HFFc6 (cell line): ENCODE measurements around the gene PCDHGA1. TPM values are rescaled to one million over a fixed set of nuclear protein-coding genes. Genes with fewer than 3 reads are reported as not detected.
A peak's percentile ranks its signal among the peaks of the same experiment; 100 is the strongest.

ENCODE experiments used
- DNase-seq: peaks from one replicate; pipeline ENCODE4 v3.0.0-alpha.2; 2018
- H3K27ac Mint-ChIP-seq: 2 replicates; pipeline ENCODE4 v1.8.0; 2020; ENCODE audit warnings: mild to moderate bottlenecking, mixed read lengths
- H3K27me3 Mint-ChIP-seq: 2 replicates; pipeline ENCODE4 v1.8.0; 2021; ENCODE audit warnings: mild to moderate bottlenecking, moderate library complexity, mixed read lengths; ENCODE audit not compliant: insufficient read depth
- H3K36me3 Mint-ChIP-seq: 2 replicates; pipeline ENCODE4 v1.8.0; 2021; ENCODE audit warnings: low read depth, mixed read lengths
- H3K4me1 Mint-ChIP-seq: 2 replicates; pipeline ENCODE4 v1.8.0; 2020; ENCODE audit warnings: low read depth, mixed read lengths
- H3K4me3 Mint-ChIP-seq: 2 replicates; pipeline ENCODE4 v1.8.0; 2020; ENCODE audit warnings: mild to moderate bottlenecking, moderate library complexity, mixed read lengths
- H3K9me3 Mint-ChIP-seq: 2 replicates; pipeline ENCODE4 v1.8.0; 2020; ENCODE audit warnings: mild to moderate bottlenecking, mixed read lengths
- CTCF ChIP-seq: fragments of 200-600 bp; sonication (generic); IDR thresholded peaks from 2 replicates; pipeline ENCODE4 v1.5.0; 2021; ENCODE audit warnings: antibody characterized with exemption, mild to moderate bottlenecking
- total RNA-seq, 6 experiments: library from RNA; stranded (reverse); fragmentation: NEBNext Ultra II Directional; extraction: Animal tissue kit (Norgen Biotek cat#: 25700); gene quantifications; 2 replicates in 1 of 6; 3 replicates in 5 of 6; pipeline ENCODE4 v1.2.3, GENCODE V29; 2021

The PCDHGA1 gene
- total RNA-seq, 6 experiments from 2014 or later = 0.91 to 1.6 (median 1.2) TPM

- no peak for TF ChIP-seq CTCF
- H3K4me3 Mint-ChIP-seq = no peak overlapping the region
- H3K27ac Mint-ChIP-seq = peak overlapping the region; percentile 98
- no peak for DNase-seq
- peaks cover 86% of the 10 kb centered on the region for H3K4me1 Mint-ChIP-seq
- peaks cover 24% of the 10 kb centered on the region for H3K36me3 Mint-ChIP-seq
- no peaks in the 10 kb centered on the region for H3K9me3 Mint-ChIP-seq
- H3K27me3 Mint-ChIP-seq = peaks cover 22% of the 10 kb centered on the region
These were observed 180.7 kb downstream of the PCDHGA1 start for GRCh38 chr5:141510850-141511601.

- Mint-ChIP-seq H3K4me1 (peaks cover 91% of the 10 kb centered on the region), H3K9me3 (no peaks in the 10 kb centered on the region), H3K36me3 (peaks cover 32% of the 10 kb centered on the region), H3K27me3 (peaks cover 22% of the 10 kb centered on the region), H3K27ac (peak overlapping the region; percentile 96), H3K4me3 (no peak overlapping the region)
- TF ChIP-seq CTCF = no peak
- DNase-seq = no peak
These were observed 181.5 kb downstream of the PCDHGA1 start for GRCh38 chr5:141511771-141512325.

- H3K27ac Mint-ChIP-seq = peak overlapping the region; percentile 96
- H3K36me3 Mint-ChIP-seq = peaks cover 33% of the 10 kb centered on the region
- H3K9me3 Mint-ChIP-seq = no peaks in the 10 kb centered on the region
- DNase-seq = peak; percentile 43
- peak overlapping the region; percentile 85 for H3K4me3 Mint-ChIP-seq
- H3K4me1 Mint-ChIP-seq = peaks cover 91% of the 10 kb centered on the region
- peaks cover 22% of the 10 kb centered on the region for H3K27me3 Mint-ChIP-seq
- TF ChIP-seq CTCF = peak; percentile 99
These were observed 182.1 kb downstream of the PCDHGA1 start for GRCh38 chr5:141512390-141512910.

- H3K36me3 Mint-ChIP-seq = peaks cover 39% of the 10 kb centered on the region
- peaks cover 91% of the 10 kb centered on the region for H3K4me1 Mint-ChIP-seq
- H3K9me3 Mint-ChIP-seq = no peaks in the 10 kb centered on the region
- H3K27me3 Mint-ChIP-seq = peaks cover 22% of the 10 kb centered on the region
- H3K27ac Mint-ChIP-seq = peak overlapping the region; percentile 96
- peak; percentile 48 for DNase-seq
- no peak for TF ChIP-seq CTCF
- H3K4me3 Mint-ChIP-seq = peak overlapping the region; percentile 85
These were observed 182.8 kb downstream of the PCDHGA1 start for GRCh38 chr5:141512911-141513626.

GRCh38 chr5:141513627-141514329, 183.5 kb downstream of the PCDHGA1 start:
- no peaks in the 10 kb centered on the region for H3K9me3 Mint-ChIP-seq
- peak; percentile 94 for DNase-seq
- peak overlapping the region; percentile 85 for H3K4me3 Mint-ChIP-seq
- H3K27me3 Mint-ChIP-seq = peaks cover 18% of the 10 kb centered on the region
- no peak for TF ChIP-seq CTCF
- H3K36me3 Mint-ChIP-seq = peaks cover 42% of the 10 kb centered on the region
- peaks cover 91% of the 10 kb centered on the region for H3K4me1 Mint-ChIP-seq
- H3K27ac Mint-ChIP-seq = peak overlapping the region; percentile 96
